RCC 7860 (cell line): ENCODE data around the gene ADCY2.

Source experiments
- DNase-seq: peaks from one replicate; pipeline ENCODE4 v3.0.0-alpha.2; 2015; ENCODE audit warnings: low spot score
- FAIRE-seq: peaks from 2 replicates; lab custom pipeline; 2012; peaks lifted over from hg19 to GRCh38; lab: Jason Lieb, UNC

The ADCY2 gene

GRCh38 chr5:7436521-7436920 is 40.6 kb downstream of the ADCY2 start:
- DNase-seq (no peak), FAIRE-seq (no peak)

- FAIRE-seq = no peak
- DNase-seq = no peak
Observed at GRCh38 chr5:7437836-7438235, 41.9 kb downstream of the ADCY2 start.

- FAIRE-seq = no peak
Observed at GRCh38 chr5:7445068-7445467, 49.1 kb downstream of the ADCY2 start.

GRCh38 chr5:7445831-7446230 is 49.9 kb downstream of the ADCY2 start:
- no peak for FAIRE-seq
- no peak for DNase-seq

More at GRCh38 chr5:7445068-7445467, 49.1 kb downstream of the ADCY2 start:
- no peak for DNase-seq

GRCh38 chr5:7446913-7447312 is 51.0 kb downstream of the ADCY2 start:
- FAIRE-seq = no peak

GRCh38 chr5:7453947-7454346 is 58.0 kb downstream of the ADCY2 start:
- no peak for DNase-seq
- no peak for FAIRE-seq

More at GRCh38 chr5:7446913-7447312, 51.0 kb downstream of the ADCY2 start:
- DNase-seq = no peak

- no peak for DNase-seq
- no peak for FAIRE-seq
Observed at GRCh38 chr5:7456206-7456605, 60.3 kb downstream of the ADCY2 start.

- FAIRE-seq (no peak), DNase-seq (no peak)
Observed at GRCh38 chr5:7461371-7461770, 65.4 kb downstream of the ADCY2 start.

- DNase-seq = no peak
- no peak for FAIRE-seq
Observed at GRCh38 chr5:7462758-7463157, 66.8 kb downstream of the ADCY2 start.

GRCh38 chr5:7464182-7464581 is 68.2 kb downstream of the ADCY2 start:
- FAIRE-seq (no peak), DNase-seq (no peak)

- FAIRE-seq = no peak
Observed at GRCh38 chr5:7467179-7467578, 71.2 kb downstream of the ADCY2 start.

GRCh38 chr5:7468742-7469141 is 72.8 kb downstream of the ADCY2 start:
- no peak for FAIRE-seq
- no peak for DNase-seq

More at GRCh38 chr5:7467179-7467578, 71.2 kb downstream of the ADCY2 start:
- no peak for DNase-seq

- no peak for FAIRE-seq
- DNase-seq = no peak
Observed at GRCh38 chr5:7471710-7472109, 75.8 kb downstream of the ADCY2 start.

- FAIRE-seq = no peak
- no peak for DNase-seq
Observed at GRCh38 chr5:7473115-7473514, 77.2 kb downstream of the ADCY2 start.

GRCh38 chr5:7473668-7474215 is 77.8 kb downstream of the ADCY2 start:
- FAIRE-seq (no peak), DNase-seq (no peak)

- FAIRE-seq (no peak), DNase-seq (no peak)
Observed at GRCh38 chr5:7474821-7475403, 79.0 kb downstream of the ADCY2 start.

GRCh38 chr5:7478459-7478858 is 82.5 kb downstream of the ADCY2 start:
- DNase-seq = no peak
- no peak for FAIRE-seq

- DNase-seq = no peak
- no peak for FAIRE-seq
Observed at GRCh38 chr5:7488734-7489133, 92.8 kb downstream of the ADCY2 start.

- DNase-seq (no peak), FAIRE-seq (no peak)
Observed at GRCh38 chr5:7492371-7492770, 96.4 kb downstream of the ADCY2 start.

- no peak for FAIRE-seq
Observed at GRCh38 chr5:7493081-7493480, 97.1 kb downstream of the ADCY2 start.

GRCh38 chr5:7493622-7494021 is 97.7 kb downstream of the ADCY2 start:
- DNase-seq (no peak), FAIRE-seq (no peak)

More at GRCh38 chr5:7493081-7493480, 97.1 kb downstream of the ADCY2 start:
- no peak for DNase-seq

GRCh38 chr5:7494481-7495130 is 98.7 kb downstream of the ADCY2 start:
- FAIRE-seq (no peak), DNase-seq (no peak)
